Lung (tissue), 12 donors: ENCODE data around the gene FHOD3. TPM values are rescaled to one million over a fixed set of nuclear protein-coding genes. Genes with fewer than 3 reads are reported as not detected.

Experiments used
- ATAC-seq: fragments of 200-7000 bp; cut with Tn5 transposase; one replicate; pipeline ENCODE4 v1.9.1; 2020; ENCODE audit warnings: moderate number of reproducible peaks; ENCODE audit not compliant: insufficient read depth, low FRiP score
- DNase-seq, 3 donors: peaks; one replicate each; pipeline ENCODE4 v3.0.0-alpha.2; 2013 to 2017
- H3K27ac ChIP-seq, 2 donors: one replicate each; pipeline ENCODE4 v1.5.1; 2013; ENCODE audit warnings: mild to moderate bottlenecking in 2 of 2, moderate library complexity in 2 of 2, control low read depth in 1 of 2, inconsistent platforms in 1 of 2, low read depth in 1 of 2, low read length in 1 of 2
- H3K27me3 ChIP-seq, 3 donors: one replicate each; pipeline ENCODE4 v1.5.1; 2013; ENCODE audit warnings: low read length in 2 of 3; ENCODE audit not compliant: control insufficient read depth in 3 of 3, insufficient read depth in 3 of 3
- H3K36me3 ChIP-seq, 4 donors: one replicate each; pipeline ENCODE4 v1.5.1; 2013; ENCODE audit warnings: low read length in 4 of 4, mild to moderate bottlenecking in 1 of 4, moderate library complexity in 1 of 4; ENCODE audit not compliant: control insufficient read depth in 4 of 4, insufficient read depth in 4 of 4
- H3K4me1 ChIP-seq, 5 donors: one replicate each; pipeline ENCODE4 v1.5.1; 2013; ENCODE audit warnings: low read length in 5 of 5, mild to moderate bottlenecking in 2 of 5, moderate library complexity in 1 of 5; ENCODE audit not compliant: control insufficient read depth in 5 of 5, insufficient read depth in 5 of 5
- H3K4me3 ChIP-seq: one replicate; pipeline ENCODE4 v1.5.1; 2013; ENCODE audit warnings: mild to moderate bottlenecking, control low read depth, moderate library complexity
- H3K9ac ChIP-seq, 2 donors: one replicate each; pipeline ENCODE4 v1.5.1; 2013; ENCODE audit warnings: low read length in 2 of 2, control low read depth in 1 of 2; ENCODE audit not compliant: insufficient read depth in 1 of 2
- H3K9me3 ChIP-seq, 4 donors: one replicate each; pipeline ENCODE4 v1.5.1; 2013; ENCODE audit warnings: low read length in 3 of 4, mild to moderate bottlenecking in 1 of 4, moderate library complexity in 1 of 4; ENCODE audit not compliant: control insufficient read depth in 4 of 4, insufficient read depth in 3 of 4
- WGBS, 2 donors: extraction: QIAGEN DNeasy Blood & Tissue Kit; methylation state at CpG; one replicate each; pipeline ENCODE4 v1.1.7; 2013; 5-methylcytosine and 5-hydroxymethylcytosine counted together
- polyA plus RNA-seq, 2 donors: library from polyadenylated mRNA; stranded (reverse); fragments of 200-250 nt; gene quantifications; one replicate each; pipeline ENCODE4 v1.2.1, GENCODE V29; 2013
- total RNA-seq, 2 donors: library from RNA; depleted of rRNA in 1 of 2; stranded (reverse); fragments of >200 nt in 1 of 2; gene quantifications; one replicate each; pipeline ENCODE4 v1.2.1, GENCODE V29; 2014 to 2021
- TF ChIP-seq, protein P1 (sequence below): IDR thresholded peaks from 2 replicates; pipeline ENCODE4 v1.5.1; 2012; ENCODE audit warnings: mild to moderate bottlenecking; ENCODE audit errors: control extremely low read depth, extremely low read depth
- donor health status: control.
- donor health status: control.
- donor health status: Bipolar disorder and iron deficiency.
- donor health status: healthy.
- donor health status: DM: yes; HTN: yes; CAD: no.

Gene FHOD3
- total and polyA plus RNA-seq, 4 donors: 1.0 to 7.4 (median 2.9) TPM

DNA sequence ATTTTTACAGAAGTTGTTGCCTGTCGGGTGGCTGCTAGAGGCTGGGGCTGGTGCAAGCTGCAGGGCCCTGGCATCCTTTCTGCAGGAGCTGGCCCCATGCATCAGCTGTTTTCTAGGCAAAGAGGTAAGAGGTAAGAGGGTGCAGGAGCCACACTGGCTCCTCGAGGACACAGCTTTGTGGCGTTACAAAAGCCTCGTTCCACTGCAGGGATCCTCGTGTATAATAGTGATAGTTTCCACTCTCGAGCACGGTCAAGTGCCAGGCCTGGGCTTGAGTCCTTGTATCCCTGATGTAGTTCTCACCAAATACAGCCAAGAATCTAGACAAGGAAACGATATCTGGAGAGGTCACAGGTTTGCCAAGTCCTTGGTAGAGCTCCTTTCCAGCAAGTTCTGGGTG lies 33.2 kb upstream of the FHOD3 start:
- Histone ChIP-seq H3K9me3 (peaks cover 0 to 4% (median 0%) of the 10 kb centered on the region in 4 donors), H3K36me3 (no peaks in the 10 kb centered on the region), H3K4me3 (no peak overlapping the region), H3K9ac (no peak overlapping the region), H3K27me3 (peaks cover 0 to 3% (median 0%) of the 10 kb centered on the region in 3 donors), H3K4me1 (peaks cover 0 to 10% (median 0%) of the 10 kb centered on the region in 5 donors), H3K27ac (no peak overlapping the region)
- 69 to 81% methylated on average over 8 of the region's 8 CpGs for WGBS, 2 donors
- no peak for DNase-seq
- ATAC-seq: no peak
- TF ChIP-seq, protein P1, sequence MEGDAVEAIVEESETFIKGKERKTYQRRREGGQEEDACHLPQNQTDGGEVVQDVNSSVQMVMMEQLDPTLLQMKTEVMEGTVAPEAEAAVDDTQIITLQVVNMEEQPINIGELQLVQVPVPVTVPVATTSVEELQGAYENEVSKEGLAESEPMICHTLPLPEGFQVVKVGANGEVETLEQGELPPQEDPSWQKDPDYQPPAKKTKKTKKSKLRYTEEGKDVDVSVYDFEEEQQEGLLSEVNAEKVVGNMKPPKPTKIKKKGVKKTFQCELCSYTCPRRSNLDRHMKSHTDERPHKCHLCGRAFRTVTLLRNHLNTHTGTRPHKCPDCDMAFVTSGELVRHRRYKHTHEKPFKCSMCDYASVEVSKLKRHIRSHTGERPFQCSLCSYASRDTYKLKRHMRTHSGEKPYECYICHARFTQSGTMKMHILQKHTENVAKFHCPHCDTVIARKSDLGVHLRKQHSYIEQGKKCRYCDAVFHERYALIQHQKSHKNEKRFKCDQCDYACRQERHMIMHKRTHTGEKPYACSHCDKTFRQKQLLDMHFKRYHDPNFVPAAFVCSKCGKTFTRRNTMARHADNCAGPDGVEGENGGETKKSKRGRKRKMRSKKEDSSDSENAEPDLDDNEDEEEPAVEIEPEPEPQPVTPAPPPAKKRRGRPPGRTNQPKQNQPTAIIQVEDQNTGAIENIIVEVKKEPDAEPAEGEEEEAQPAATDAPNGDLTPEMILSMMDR: no peak

DNA sequence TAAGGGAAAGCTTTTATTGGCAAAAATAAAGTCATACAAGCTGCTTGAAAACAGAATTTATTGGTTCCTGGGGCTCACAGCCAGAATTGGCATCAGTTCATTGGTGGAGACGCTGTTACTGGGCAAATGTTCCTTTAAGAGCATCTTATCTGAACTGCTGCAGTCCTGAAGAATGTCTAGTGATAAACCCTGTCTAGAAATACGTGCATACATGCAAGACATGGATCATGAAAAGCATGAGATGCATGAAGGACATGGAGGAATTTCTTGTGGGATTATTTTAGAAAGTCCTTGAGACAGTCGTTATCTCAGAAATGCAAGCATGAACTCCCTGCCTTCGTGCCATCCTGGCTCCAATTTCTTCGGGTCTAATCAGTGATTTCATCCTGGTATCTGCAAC lies 32.5 kb upstream of the FHOD3 start:
- TF ChIP-seq, protein P1: no peak
- no peak overlapping the region for H3K4me3 ChIP-seq
- H3K27me3 ChIP-seq: peaks cover 0 to 3% (median 0%) of the 10 kb centered on the region in 3 donors
- no peaks in the 10 kb centered on the region for H3K36me3 ChIP-seq
- H3K27ac ChIP-seq: no peak overlapping the region
- H3K9ac ChIP-seq: no peak overlapping the region
- DNase-seq (peak in 2 of 3 donors; percentile 10 to 42), ATAC-seq (no peak)
- peaks cover 0 to 10% (median 0%) of the 10 kb centered on the region in 5 donors for H3K4me1 ChIP-seq
- WGBS, 2 donors: 34 to 71% methylated on average over 5 of the region's 5 CpGs
- H3K9me3 ChIP-seq: peaks cover 0 to 4% (median 0%) of the 10 kb centered on the region in 4 donors

DNA sequence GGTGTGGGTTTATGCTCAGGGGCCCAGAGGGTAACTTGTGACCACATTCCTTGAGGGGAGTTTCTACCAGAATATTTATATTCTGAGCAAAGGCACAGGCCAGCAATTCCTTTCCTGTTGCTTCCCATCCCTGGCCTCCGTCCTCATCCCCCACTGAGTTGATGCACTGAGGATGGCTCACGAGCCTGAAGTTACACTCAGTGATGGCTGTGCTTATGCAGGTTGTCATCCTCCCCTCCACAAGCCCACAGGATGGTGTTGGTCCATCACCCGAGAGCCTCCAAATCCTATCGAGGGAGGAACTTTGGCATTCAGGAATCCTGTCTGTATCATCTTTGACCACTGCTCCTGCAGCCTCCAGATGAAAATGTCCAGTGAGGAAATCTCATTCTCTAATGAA lies 28.4 kb upstream of the FHOD3 start:
- DNase-seq: no peak
- Histone ChIP-seq H3K27ac (no peak overlapping the region), H3K4me1 (peaks cover 0 to 7% (median 0%) of the 10 kb centered on the region in 5 donors), H3K9ac (no peak overlapping the region), H3K9me3 (no peaks in the 10 kb centered on the region), H3K27me3 (peaks cover 0 to 2% (median 0%) of the 10 kb centered on the region in 3 donors), H3K4me3 (no peak overlapping the region), H3K36me3 (no peaks in the 10 kb centered on the region)
- TF ChIP-seq, protein P1: no peak
- ATAC-seq: no peak
- 81 to 84% methylated on average over 4 of the region's 4 CpGs for WGBS, 2 donors

DNA sequence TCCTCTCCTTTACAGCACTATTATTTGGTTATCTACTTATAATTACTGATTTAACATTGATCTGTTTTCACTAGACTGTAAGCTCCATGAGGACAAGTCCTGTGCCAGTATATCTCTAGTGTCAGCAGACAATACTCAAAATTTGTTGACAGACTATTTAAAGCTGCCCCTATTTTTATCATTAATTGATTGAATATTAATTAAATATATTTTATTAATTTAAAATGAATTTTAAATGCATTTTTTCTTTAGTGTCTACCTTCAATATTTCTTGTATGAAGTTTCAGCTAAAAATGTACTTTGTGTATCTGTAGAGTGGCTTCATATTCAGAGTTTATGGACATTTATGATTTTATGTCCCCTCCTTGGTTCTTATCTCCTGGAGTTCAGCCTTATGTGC lies 26.4 kb upstream of the FHOD3 start:
- H3K27ac ChIP-seq: no peak overlapping the region
- no peak for ATAC-seq

More for the DNA sequence above, 26.4 kb upstream of the FHOD3 start:
- no peaks in the 10 kb centered on the region for H3K9me3 ChIP-seq
- H3K36me3 ChIP-seq: no peaks in the 10 kb centered on the region
- H3K4me1 ChIP-seq: no peaks in the 10 kb centered on the region
- H3K4me3 ChIP-seq: no peak overlapping the region
- no peak overlapping the region for H3K9ac ChIP-seq
- DNase-seq: no peak
- peaks cover 0 to 2% (median 0%) of the 10 kb centered on the region in 3 donors for H3K27me3 ChIP-seq
- TF ChIP-seq, protein P1: no peak
